ENCODE results near the gene TM4SF5. TPM values are rescaled to one million over a fixed set of nuclear protein-coding genes. Genes with fewer than 3 reads are reported as not detected.

Gene TM4SF5, protein sequence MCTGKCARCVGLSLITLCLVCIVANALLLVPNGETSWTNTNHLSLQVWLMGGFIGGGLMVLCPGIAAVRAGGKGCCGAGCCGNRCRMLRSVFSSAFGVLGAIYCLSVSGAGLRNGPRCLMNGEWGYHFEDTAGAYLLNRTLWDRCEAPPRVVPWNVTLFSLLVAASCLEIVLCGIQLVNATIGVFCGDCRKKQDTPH
- not detected for total RNA-seq

DNA sequence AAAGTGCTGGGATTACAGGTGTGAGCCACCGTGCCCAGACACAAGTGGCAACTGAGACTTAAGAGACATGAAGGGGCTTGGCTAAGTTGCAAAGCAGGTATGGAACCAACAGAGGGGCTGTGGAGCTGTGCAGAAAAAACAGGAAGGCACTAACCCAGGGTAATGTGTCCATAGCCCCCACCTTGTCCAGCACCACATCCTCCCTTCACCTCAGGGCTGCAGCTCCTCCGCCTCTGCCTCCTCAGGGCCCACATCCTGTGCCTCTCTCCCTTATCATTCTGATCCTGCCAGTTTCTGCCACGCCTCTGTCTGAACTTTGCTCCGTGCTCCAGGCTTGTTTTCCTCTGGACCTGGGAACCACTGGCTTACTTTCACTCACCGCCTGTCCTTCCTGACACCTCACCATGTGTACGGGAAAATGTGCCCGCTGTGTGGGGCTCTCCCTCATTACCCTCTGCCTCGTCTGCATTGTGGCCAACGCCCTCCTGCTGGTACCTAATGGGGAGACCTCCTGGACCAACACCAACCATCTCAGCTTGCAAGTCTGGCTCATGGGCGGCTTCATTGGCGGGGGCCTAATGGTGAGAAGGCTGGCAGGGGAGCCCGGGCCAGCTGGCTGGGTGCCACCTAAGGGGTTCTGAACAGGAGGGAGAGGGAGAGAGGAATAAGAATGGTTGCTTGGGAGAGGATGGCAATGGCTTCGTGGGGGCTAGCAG is at the start of gene TM4SF5:
TSS of gene TM4SF5 (plus strand) at position 368 of the 716 bp plus-strand sequence. CDS start at position 405, 37 bp downstream.
- ATAC-seq = peak in 1 of 2 donors; percentile 20
- Mint-ChIP-seq H3K36me3 (no peaks in the 10 kb centered on the region), H3K27ac (no peak within 1 kb of the TSS), H3K9me3 (no peaks in the 10 kb centered on the region)
- DNase-seq (ENCODE audit: low spot score in 2 of 2) = no peak

GRCh38 chr17:4722678-4723240 is 48.9 kb upstream of the TM4SF5 start:
- ATAC-seq = no peak
- H3K27ac Mint-ChIP-seq = no peak overlapping the region
- no peak for DNase-seq (ENCODE audit: low spot score in 2 of 2)
- no peaks in the 10 kb centered on the region for H3K9me3 Mint-ChIP-seq
- peaks cover 7 to 8% of the 10 kb centered on the region in 2 donors for H3K36me3 Mint-ChIP-seq

- Mint-ChIP-seq H3K27ac (no peak overlapping the region), H3K36me3 (peaks cover 0 to 1% of the 10 kb centered on the region in 2 donors), H3K9me3 (no peaks in the 10 kb centered on the region)
- no peak for DNase-seq (ENCODE audit: low spot score in 2 of 2)
- ATAC-seq = no peak
Measured at GRCh38 chr17:4724650-4725049, 47.0 kb upstream of the TM4SF5 start.

GRCh38 chr17:4725646-4726310 is 45.9 kb upstream of the TM4SF5 start:
- DNase-seq (ENCODE audit: low spot score in 2 of 2) (no peak), ATAC-seq (no peak)
- no peaks in the 10 kb centered on the region for H3K36me3 Mint-ChIP-seq
- peak overlapping the region in 1 of 2 donors; percentile 21 for H3K27ac Mint-ChIP-seq
- no peaks in the 10 kb centered on the region for H3K9me3 Mint-ChIP-seq

DNA sequence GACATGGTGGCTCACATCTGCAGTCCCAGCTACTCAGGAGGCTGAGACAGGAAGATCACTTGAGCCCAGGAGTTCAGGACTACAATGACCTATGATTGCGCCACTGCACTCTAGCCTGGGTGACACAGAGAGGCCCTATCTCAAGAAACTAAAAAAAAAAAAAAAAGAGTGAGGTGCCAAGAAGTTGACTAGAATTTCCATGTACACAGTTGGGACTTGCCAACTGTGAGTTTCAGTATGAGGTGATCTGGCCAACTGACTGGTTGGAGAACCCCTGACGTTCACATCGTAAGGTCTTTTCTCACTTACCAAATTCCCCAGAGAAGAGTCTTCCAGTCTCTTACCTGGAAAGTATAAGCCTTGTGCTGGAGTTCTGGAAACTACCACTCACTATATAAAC is 43.6 kb upstream of the TM4SF5 start:
- Mint-ChIP-seq H3K36me3 (peaks cover 0 to 5% of the 10 kb centered on the region in 2 donors), H3K9me3 (no peaks in the 10 kb centered on the region), H3K27ac (peak overlapping the region; percentile 2 to 53)
- DNase-seq (ENCODE audit: low spot score in 2 of 2) (no peak), ATAC-seq (peak; percentile 31 to 43)

DNA sequence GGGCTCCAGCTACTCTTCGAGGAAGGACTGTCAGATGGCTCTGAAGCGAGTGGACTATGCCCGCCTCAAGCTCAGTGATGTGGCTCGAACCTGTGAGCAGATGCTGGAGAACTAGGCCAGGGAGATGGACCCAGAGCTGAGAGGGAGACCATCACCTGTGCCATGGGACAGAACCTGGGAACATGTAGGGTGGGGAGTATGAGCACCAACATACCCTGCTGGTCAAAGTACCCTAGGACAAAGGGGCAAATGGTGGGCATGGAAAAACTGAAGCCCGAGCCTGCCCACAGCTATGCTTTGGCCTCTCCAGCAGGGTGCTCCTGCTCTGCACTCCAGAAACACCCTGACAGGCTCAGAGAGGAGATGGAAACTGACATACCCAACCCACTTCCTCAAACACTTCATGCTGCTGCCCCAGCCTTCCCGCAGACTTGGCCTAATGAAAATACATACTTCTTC is 38.6 kb upstream of the TM4SF5 start:
- peaks cover 0 to 5% of the 10 kb centered on the region in 2 donors for H3K36me3 Mint-ChIP-seq
- H3K9me3 Mint-ChIP-seq = no peaks in the 10 kb centered on the region
- no peak overlapping the region for H3K27ac Mint-ChIP-seq
- no peak for DNase-seq (ENCODE audit: low spot score in 2 of 2)
- ATAC-seq = no peak

DNA sequence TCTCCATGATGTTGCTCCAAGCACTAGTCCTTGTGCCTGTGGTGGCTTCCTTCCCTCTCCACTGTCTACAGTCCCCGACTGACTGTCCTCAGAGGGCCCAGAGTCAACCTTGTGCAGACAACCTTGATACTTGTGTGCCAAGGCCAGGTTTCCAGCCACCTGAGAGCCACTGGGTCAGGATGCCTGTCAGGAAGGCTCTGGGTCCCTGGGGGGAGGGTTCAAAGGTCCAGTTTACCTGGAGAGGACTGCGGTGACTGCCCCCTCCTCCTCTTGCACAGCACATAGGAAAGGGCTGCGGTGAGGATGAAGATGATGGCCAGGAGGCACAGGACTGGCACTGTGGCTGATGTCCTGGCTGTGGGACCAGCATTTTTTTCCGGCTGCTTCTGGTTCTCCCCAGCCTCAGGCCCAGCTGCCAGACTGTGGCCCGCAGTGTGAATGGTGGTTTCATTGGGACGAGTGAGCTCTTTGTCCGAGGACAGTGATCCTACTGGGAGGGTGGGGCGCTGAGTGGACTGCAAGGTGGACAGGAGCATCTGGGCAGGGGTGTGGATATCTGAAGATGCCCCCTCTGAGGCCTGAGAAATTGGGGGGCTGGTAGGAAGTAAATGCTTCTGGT is 36.7 kb upstream of the TM4SF5 start:
- ATAC-seq (no peak), DNase-seq (ENCODE audit: low spot score in 2 of 2) (no peak)
- no peak overlapping the region for H3K27ac Mint-ChIP-seq
- no peaks in the 10 kb centered on the region for H3K9me3 Mint-ChIP-seq
- H3K36me3 Mint-ChIP-seq = peaks cover 0 to 5% of the 10 kb centered on the region in 2 donors

DNA sequence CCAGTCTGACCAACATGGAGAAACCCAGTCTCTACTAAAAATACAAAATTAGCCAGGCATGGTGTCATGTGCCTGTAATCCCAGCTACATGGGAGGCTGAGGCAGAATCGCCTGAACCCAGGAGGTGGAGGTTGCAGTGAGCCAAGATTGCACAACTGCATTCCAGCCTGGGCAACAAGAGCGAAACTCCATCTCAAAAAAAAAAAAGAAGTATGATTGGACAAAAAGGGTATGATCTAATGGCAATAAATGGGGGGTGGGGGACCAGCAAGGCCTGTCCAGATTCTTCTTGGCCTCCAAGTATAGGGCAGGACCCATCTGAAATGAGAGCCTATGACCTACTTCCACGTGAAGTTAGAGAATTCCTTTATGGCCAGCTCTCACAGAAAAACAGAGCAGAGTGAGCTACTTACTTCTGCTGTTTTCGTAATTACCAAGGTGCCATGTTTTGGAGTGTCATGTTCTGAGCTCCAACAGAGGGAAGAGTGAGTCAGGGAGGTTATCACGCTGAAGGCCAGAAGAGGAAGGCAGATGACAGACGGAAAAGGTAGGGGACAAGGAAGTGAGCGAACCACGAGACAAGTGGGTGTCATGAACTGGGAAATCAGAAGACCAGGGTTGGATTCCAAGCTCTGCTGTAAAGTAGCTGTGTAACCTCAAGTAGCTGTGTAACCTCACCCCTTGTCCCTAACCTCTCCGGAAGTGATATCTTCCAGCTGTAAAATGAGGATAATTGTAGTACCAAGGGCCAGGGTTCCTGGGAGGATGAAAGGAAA is 35.6 kb upstream of the TM4SF5 start:
- ATAC-seq (no peak), DNase-seq (ENCODE audit: low spot score in 2 of 2) (no peak)
- H3K27ac Mint-ChIP-seq = no peak overlapping the region
- no peaks in the 10 kb centered on the region for H3K9me3 Mint-ChIP-seq
- H3K36me3 Mint-ChIP-seq = peaks cover 0 to 4% of the 10 kb centered on the region in 2 donors

DNA sequence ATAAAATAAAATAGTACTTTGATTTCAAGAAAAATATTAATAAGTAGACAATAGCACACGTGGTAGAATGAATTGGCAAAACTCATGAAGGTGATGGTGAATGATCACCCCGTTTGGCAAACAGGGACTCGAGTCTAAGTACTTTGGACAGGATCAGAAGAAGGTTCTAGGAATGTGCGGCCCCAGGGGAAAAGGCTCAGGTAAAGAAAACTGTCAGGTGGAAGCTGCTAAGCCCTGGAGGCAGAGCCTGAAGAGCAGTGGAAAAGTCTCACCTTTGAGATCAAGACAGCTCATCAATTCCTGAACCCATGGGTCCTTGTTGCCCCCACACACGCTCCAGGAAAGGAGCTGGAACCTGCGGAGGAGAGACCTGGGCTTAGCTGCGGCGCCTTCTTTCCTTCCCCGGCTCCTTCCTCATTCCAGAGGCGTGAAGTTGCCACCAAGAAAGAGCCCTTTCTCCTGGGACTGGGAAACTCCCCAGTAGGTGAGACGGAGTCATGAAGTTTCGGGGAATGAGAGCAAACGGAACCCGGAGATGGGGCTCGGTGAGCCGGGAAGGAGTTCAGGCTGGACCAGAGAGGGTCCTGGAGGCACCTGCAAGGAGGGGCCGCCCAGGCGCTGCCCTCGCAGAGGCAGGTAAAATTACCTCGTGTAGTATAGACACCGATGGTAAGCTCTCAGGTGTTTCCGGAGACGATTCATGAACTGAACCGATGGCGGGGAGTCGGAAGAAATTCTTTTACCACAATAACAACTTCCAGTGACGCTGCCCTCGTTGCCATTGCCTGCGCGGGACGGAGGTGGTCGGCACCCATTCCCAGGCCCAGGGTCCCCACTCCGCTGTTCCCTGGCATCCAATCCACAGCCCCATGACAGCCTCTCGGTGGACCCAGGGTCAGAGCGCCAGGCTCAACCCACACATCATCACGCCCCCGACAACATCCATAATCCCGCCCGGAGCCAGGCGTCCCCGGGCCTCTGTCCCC is 33.3 kb upstream of the TM4SF5 start:
- DNase-seq (ENCODE audit: low spot score in 2 of 2) (no peak), ATAC-seq (peak; percentile 5 to 15)
- Mint-ChIP-seq H3K36me3 (no peaks in the 10 kb centered on the region), H3K27ac (peak overlapping the region in 1 of 2 donors; percentile 66), H3K9me3 (no peaks in the 10 kb centered on the region)

GRCh38 chr17:4739122-4740024 is 32.3 kb upstream of the TM4SF5 start, which contains the start of the genes CXCL16 and ZMYND15:
CXCL16 (minus strand) TSS chr17:4739928; CDS start chr17:4739339, 589 bp downstream.
ZMYND15 (plus strand) TSS chr17:4739833; CDS start chr17:4740549, 716 bp downstream.
- no peaks in the 10 kb centered on the region for H3K9me3 Mint-ChIP-seq
- H3K36me3 Mint-ChIP-seq = no peaks in the 10 kb centered on the region
- ATAC-seq (peak; percentile 66 to 75), DNase-seq (ENCODE audit: low spot score in 2 of 2) (peak in 1 of 2 donors; percentile 50)
- peak within 1 kb of the TSS in 1 of 2 donors; percentile 66 for H3K27ac Mint-ChIP-seq

DNA sequence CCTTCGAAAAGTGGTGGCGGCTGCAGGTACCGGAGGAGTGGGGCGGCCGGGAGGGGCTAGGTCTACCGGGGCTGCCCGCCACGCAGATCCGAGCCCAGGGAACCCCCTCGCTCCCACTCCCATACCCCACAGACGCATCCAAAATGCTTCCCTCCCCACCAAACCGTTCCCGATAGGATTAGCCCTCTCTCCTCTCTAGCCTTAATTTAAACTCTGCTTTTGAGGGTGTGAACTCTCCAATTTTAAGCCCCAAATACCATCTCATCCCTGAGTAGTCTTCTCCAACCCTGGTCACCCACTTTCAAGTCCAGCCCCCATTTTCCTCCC is 31.7 kb upstream of the TM4SF5 start:
- no peak overlapping the region for H3K27ac Mint-ChIP-seq
- no peaks in the 10 kb centered on the region for H3K36me3 Mint-ChIP-seq
- no peaks in the 10 kb centered on the region for H3K9me3 Mint-ChIP-seq

GRCh38 chr17:4740584-4740983 is 31.1 kb upstream of the TM4SF5 start:
- no peaks in the 10 kb centered on the region for H3K9me3 Mint-ChIP-seq
- DNase-seq (ENCODE audit: low spot score in 2 of 2) (no peak), ATAC-seq (no peak)
- H3K36me3 Mint-ChIP-seq = no peaks in the 10 kb centered on the region
- H3K27ac Mint-ChIP-seq = no peak overlapping the region

More for the DNA sequence above, 31.7 kb upstream of the TM4SF5 start:
- ATAC-seq (no peak), DNase-seq (ENCODE audit: low spot score in 2 of 2) (no peak)

DNA sequence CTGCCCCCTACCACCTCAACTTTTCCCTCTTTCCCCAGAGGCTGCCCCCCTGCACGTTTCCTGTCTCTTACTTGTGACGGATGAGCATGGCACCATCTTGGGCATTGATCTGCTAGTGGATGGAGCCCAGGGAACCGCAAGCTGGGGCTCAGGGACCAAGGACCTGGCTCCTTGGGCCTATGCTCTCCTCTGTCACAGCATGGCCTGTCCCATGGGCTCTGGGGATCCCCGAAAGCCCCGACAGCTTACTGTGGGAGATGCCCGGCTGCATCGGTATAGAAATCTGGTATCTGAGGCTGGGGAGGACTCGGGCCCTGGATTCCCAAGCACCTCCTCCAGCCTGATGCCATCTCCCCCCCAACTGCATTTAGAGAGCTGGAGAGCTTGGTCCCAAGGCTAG is 30.1 kb upstream of the TM4SF5 start:
- no peak for ATAC-seq
- Mint-ChIP-seq H3K9me3 (no peaks in the 10 kb centered on the region), H3K36me3 (no peaks in the 10 kb centered on the region), H3K27ac (no peak overlapping the region)
- DNase-seq (ENCODE audit: low spot score in 2 of 2) = no peak

GRCh38 chr17:4742133-4742532 is 29.6 kb upstream of the TM4SF5 start:
- no peak overlapping the region for H3K27ac Mint-ChIP-seq
- DNase-seq (ENCODE audit: low spot score in 2 of 2) (no peak), ATAC-seq (no peak)
- H3K9me3 Mint-ChIP-seq = no peaks in the 10 kb centered on the region
- no peaks in the 10 kb centered on the region for H3K36me3 Mint-ChIP-seq

Data from activated naive CD4-positive, alpha-beta T cell treated with anti-CD3 and anti-CD28 coated beads, Interleukin-2, amount 50 U/mL, for 72 hours (primary cell).